Caki2 (cell line): ENCODE results near the gene DHX8. TPM values are rescaled to one million over a fixed set of nuclear protein-coding genes. Genes with fewer than 3 reads are reported as not detected.

Source experiments
- DNase-seq: peaks from one replicate; pipeline ENCODE4 v3.0.0-alpha.2; 2015; ENCODE audit warnings: low read depth
- in situ Hi-C: cut with HindIII; loops from 2 replicates; pipeline ENCODE4 v1.10.0; 2016; ENCODE audit warnings: low sequenced_read_pairs, low pct_unique_long_range_greater_than_20kb, mixed read lengths
- total RNA-seq: library from RNA; depleted of rRNA; stranded (reverse); fragments of >200 nt; shearing (Covaris generic); gene quantifications from 2 replicates; pipeline ENCODE4 v1.2.3, GENCODE V29; 2014; ENCODE audit warnings: low replicate concordance

Gene DHX8
- total RNA-seq, 1 experiment from 2014 or later: 27.1 TPM

DNA sequence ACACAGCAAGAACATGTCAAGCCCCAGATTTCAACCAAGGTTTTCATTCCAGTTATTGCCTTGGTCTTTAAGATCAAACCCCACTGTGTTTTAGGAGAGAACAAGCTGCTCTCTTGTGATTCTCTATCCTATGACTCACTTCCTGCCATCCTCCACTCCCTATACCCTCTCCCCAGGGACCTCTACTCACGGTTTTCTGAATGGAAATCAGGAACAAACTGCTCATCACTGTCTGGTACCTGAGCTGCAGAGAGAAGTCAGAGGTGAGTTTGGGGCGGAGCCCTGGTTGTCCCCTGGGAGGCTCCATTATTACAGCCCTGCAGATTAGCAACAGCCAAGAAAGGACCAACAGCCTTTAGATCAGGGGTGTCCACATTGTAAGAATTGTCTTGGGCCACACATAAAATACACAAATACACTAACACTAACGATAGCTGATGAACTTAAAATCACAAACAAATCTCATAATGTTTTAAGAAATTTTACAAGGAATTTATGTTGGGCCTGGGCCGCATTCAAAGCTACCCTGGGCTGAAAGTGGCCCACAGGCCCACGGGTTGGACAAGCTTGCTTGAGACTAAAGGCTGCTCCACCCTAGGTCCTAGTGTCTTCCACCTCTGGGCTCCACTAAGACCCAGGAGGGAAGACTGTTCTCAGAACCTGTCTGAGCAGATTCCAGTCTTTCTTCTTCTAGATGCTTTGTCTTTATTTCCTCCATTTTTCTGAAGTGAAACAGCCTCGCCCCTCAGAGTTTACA, 52.6 kb downstream of the DHX8 start:
- in situ Hi-C loops: no loop called here
- DNase-seq: no peak

- in situ Hi-C loops: no loop called here
- DNase-seq: no peak
These were observed 57.3 kb downstream of the DHX8 start for GRCh38 chr17:43540821-43541674.

DNA sequence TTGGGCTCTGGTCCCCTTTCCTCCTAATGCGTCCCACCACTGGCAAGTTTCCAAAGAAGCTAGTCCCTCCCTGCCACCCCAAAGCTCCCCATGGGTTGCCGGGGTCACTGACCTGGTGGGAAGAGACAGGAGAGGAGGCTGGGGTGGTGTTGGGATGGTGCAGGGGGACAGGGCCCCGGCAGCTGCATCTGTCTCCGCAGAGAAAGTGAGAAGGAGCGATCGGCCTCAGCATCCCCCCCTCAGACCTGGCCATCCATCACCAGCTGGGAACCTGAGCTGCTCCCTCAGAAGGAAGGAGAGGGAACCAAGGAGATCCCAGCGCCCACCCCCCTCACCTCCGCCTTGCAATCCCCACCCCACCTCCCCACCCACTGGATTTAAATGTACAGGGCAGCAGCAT, 59.1 kb downstream of the DHX8 start:
- in situ Hi-C loops: no loop called here
- DNase-seq: no peak

DNA sequence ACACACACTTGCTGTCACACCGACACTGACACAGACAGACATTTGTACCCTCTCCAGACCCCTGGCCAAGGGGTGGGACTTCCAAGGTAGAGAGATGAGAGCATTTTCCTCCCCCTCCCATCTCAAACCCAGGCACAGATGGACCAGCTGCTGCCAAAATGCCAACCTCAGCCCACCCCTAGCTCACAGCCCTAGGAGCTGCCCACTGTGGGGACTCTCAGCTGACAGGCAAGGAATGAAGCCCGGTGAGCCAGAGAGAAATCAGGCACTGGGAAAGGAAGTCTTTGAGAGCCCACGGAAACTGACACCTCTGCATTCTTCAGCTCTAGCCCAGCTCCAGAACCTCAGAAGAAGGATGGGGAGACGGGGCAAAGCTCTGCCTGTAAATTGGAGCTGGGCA, 59.5 kb downstream of the DHX8 start:
- DNase-seq: no peak
- in situ Hi-C loops: no loop called here

DNA sequence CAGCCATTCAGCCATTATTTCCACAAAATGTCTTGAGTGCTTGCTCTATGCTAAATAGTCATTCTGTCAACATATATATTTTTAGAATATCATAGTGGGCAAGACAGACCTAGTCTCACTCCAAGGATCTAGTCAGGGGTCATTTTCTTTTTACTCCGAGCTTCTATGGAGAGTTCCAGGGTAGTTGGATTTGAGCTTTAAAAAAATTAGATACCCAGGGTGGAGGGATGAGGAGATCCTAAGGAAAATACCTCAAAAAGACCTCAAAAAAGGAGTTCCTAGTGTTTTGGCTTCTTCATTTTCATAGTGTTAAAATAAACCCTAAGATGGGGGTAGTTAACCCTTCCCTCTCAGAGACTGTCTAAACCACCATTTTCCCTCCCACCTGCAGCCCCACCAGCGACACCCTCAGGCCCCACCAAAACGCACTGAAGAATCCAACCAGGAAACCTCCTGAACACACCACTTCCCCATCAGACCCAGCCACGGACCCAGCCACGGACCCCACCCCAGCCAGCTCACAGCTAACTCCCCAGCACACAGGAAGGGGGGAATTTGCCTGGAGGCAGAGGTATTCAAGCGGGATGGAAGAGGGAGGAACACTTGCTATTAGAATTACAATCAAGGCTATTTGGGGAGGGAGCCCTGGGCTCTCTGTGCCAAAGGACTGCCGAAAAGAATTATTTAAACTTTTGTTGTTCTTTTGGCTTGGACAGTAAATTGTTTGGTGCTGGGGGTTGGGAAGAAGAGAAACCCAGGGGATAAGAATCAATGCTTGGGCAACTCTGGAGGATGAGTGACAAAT, 60.2 kb downstream of the DHX8 start:
- in situ Hi-C loops: no loop called here

DNA sequence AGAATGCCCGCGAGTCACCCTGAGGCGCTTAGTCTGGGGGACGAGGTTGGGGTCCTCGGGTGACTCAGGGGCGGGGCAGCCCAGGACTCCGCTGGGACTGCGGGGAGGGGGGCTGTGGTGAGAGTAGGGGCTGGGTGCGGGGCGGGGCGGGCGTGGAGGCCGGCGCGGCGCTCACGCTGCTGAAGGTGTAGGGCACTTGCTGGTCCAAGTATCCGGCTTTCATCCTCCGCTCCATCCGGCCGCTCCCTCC, 61.5 kb downstream of the DHX8 start:
- in situ Hi-C loops: no loop called here

More for the DNA sequence above, 60.2 kb downstream of the DHX8 start:
- no peak for DNase-seq

DNA sequence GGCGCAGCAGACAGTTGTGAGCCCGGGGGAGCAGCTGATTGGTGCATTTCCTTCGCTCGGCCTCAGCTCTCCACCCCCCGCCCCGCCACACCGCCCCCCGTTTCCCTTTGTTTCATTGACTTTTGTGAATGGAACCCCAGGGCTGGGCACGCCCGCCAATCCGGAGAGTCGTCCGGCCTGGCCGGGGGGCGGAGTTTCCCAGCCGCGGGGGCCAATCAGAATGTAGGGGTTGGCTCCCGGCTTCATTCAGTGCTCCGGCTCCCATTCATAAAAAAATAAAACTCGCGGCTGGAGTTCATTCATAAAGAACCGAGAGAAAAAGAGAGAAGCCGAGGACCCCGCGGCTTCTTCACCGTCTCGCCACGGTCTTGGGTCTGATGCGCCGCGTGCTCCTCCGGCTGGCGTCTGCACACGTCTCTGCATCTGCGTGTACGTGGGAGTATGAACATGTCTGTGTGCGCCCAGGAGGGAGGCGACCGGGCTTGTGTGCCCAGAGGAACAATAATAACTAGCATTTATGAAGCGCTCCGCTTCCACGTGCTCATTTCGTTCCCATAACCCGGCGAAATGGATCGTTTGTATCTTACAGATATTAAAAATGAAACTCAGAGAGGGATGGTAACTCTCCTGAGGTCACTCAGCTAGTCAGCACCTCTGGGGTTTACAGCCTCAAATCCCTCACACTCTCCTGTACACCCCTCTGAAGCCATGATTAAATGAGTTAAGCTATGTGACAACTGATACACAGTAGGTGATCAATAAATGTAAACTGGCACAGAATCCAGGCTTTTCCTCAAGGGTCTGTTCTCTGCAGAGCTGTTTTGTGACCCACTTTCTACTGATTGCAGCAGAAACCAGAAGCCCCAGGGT, 62.8 kb downstream of the DHX8 start, which contains the start of gene ETV4:
TSS of gene ETV4 (minus strand) at position 22 of the 870 bp plus-strand sequence. CDS start 723 bp downstream, outside the sequence.
- peak; percentile 97 for DNase-seq
- in situ Hi-C loops: no loop called here

More for the DNA sequence above, 61.5 kb downstream of the DHX8 start:
- DNase-seq: no peak

DNA sequence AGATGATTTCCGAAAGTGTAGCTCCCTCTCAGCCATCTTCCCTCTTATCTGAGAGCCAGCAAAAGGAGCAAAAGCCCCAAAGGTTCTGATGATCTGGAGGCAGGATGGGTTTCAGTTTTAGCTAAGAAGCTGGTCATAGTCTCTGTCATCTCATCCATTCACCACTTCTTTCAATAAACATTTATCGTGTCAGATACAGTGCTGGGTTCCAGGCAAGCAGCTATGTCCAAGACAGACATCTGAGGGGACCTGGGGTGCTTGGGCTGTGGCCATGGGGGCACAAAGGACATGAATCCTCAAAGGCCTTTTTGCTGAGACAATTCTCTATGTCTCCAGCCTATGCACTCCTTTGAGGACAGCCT, 63.4 kb downstream of the DHX8 start:
- in situ Hi-C loops: no loop called here
- DNase-seq: no peak

DNA sequence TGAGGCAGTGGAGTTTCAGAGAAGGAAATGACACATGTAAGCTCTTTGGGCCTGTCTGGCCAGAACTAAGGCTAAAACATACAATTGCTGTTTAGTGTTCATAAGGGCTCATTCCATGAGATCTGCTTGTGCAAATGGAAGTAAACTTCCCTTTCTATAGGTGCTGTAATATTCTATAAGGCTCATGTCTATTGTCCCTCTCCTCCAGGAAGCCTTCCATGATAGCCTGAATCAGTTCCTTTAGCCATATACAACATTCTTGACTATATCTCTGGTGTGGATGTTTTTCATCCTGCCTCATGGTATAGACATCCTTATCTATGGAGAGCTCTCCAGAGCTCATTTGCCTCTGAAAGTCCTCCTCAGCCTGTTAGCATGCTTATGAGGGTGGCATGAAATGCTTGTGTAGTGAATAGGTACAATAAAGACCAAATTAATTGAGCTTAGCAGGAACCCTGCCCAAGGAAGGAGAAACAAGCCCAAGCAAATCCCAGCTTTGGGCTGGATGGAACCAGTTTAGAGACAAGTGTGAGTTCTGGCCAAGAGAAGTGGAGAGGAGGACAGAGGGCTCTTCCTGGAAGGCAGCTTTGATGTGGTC, 64.0 kb downstream of the DHX8 start:
- DNase-seq: no peak
- in situ Hi-C loops: no loop called here

DNA sequence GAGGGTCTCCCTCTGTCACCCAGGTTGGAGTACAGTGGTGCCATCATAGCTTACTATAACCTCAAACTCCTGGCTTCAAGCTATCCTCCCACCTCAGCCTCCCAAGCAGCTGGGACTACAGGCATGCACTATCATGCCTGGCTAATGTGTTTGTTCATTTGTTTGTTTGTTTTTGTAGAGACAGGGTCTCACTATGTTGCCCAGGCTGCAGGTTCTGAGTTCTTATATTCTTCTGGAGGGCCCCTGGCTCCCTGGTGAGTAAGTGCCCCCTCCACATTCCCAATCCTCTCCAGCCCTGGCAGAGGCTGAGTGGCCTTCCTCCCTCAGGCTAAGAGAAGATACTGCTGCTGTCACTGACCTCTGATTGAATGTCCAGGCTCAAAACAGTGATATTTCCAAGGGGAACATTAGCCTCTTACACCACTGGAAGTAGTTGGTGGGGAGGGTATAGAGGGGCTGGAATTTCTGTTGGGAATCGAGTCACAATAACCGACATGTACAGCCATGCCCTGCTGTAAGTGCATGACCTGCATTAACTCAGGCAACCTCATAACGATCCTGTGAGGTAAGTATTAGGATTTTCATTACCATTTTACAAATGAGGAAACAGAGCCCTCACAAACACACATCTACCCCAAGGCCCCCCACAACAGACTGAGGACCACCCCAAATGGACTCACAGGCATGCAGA, 65.1 kb downstream of the DHX8 start:
- no peak for DNase-seq
- in situ Hi-C loops: no loop called here

DNA sequence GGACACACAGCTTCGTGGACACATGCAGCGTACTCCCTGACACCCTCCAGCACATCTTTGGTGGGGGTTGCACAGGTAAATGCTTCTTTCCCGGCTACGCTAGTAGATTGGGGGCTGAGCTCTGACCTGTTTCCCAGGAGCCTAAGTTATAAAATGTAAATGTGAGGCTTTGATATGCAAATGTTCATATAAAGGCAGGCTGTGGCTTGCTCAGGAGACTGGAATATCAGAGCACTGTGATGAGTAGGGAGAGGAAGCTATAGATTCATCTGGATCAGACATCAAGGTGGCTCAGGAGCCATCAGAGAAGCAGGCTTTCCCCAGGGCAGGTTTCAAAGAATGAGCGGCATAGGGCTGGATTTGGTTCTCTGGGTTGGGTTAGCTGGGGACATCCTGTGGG, 65.7 kb downstream of the DHX8 start:
- no peak for DNase-seq
- in situ Hi-C loops: no loop called here

DNA sequence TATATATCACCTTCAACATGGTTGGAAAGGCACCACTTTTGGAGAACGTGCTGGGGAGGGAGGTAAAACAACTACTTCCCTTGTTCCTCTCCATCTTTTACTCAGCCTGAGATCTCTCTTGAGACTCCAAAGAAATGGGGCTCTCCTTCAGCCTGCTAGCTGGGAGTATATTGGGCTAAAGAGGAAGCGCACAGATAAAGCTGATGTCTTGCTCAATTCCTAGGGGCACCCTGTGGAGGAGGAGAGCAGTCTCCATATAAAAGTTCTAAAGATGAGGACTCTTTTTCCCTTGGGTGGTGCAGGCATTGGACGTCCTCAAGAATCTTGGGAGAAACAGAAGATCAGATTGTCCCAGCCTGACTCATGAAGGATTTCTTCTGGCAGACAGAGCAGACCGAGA, 67.0 kb downstream of the DHX8 start:
- in situ Hi-C loops: no loop called here
- no peak for DNase-seq

GRCh38 chr17:43552229-43552837, 68.6 kb downstream of the DHX8 start:
- no peak for DNase-seq
- in situ Hi-C loops: no loop called here

- no peak for DNase-seq
- in situ Hi-C loops: no loop called here
These were observed 69.8 kb downstream of the DHX8 start for GRCh38 chr17:43553573-43553972.

DNA sequence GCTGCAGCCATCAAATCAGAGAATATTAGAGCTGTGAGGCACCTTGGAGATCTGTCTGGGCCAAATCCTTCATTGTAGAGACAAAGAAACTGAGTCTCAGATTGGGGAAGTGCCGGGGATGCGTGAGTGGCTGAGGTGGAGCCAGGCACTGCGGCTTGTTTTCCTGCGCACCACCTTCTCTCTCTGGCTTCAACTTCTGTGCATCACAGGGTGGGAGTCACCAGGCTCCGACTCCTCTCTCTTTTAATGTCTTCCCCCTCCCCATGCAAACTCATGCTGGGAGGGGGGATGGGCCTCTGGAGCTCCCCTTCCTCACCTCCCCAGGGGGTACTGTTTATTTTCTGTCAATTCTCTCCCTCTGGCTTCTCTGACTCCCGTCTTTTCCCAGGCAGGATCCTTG, 71.1 kb downstream of the DHX8 start:
- in situ Hi-C loops: no loop called here

GRCh38 chr17:43556292-43556691, 72.5 kb downstream of the DHX8 start:
- peak; percentile 84 for DNase-seq

More for the DNA sequence above, 71.1 kb downstream of the DHX8 start:
- no peak for DNase-seq

GRCh38 chr17:43558805-43559160, 75.0 kb downstream of the DHX8 start:
- in situ Hi-C loops: no loop called here

More at GRCh38 chr17:43556292-43556691, 72.5 kb downstream of the DHX8 start:
- in situ Hi-C loops: no loop called here

More at GRCh38 chr17:43558805-43559160, 75.0 kb downstream of the DHX8 start:
- DNase-seq: no peak
